HG03442 (cell line): ENCODE measurements around the gene FAAP20.

Source experiments
- ATAC-seq: cut with Tn5 transposase; IDR thresholded peaks from one replicate; pipeline ENCODE4 v1.9.1; 2021; ENCODE audit warnings: mild to moderate bottlenecking, moderate library complexity; ENCODE audit not compliant: unreplicated experiment

The FAAP20 gene

GRCh38 chr1:2230781-2231531, 36.4 kb upstream of the FAAP20 start:
- no peak for ATAC-seq

GRCh38 chr1:2229911-2230731, 35.5 kb upstream of the FAAP20 start:
- no peak for ATAC-seq

GRCh38 chr1:2229037-2229864, 34.7 kb upstream of the FAAP20 start:
- no peak for ATAC-seq

- no peak for ATAC-seq
Measured at GRCh38 chr1:2228694-2229036, 34.1 kb upstream of the FAAP20 start.

- no peak for ATAC-seq
Measured at GRCh38 chr1:2228157-2228594, 33.6 kb upstream of the FAAP20 start, which contains the start of gene SKI. Gene SKI, plus strand, starts transcription at chr1:2228319. Its CDS starts 448 bp downstream, at chr1:2228767.

GRCh38 chr1:2227346-2228156, 33.0 kb upstream of the FAAP20 start:
- peak; percentile 88 for ATAC-seq

- ATAC-seq: peak; percentile 0
Measured at GRCh38 chr1:2226525-2227345, 32.2 kb upstream of the FAAP20 start.

- ATAC-seq: no peak
Measured at GRCh38 chr1:2224631-2225428, 30.3 kb upstream of the FAAP20 start.

GRCh38 chr1:2224170-2224584, 29.6 kb upstream of the FAAP20 start:
- no peak for ATAC-seq

- no peak for ATAC-seq
Measured at GRCh38 chr1:2221271-2221670, 26.7 kb upstream of the FAAP20 start.

GRCh38 chr1:2216767-2217058, 22.1 kb upstream of the FAAP20 start:
- no peak for ATAC-seq

GRCh38 chr1:2215909-2216766, 21.6 kb upstream of the FAAP20 start:
- ATAC-seq: no peak

- no peak for ATAC-seq
Measured at GRCh38 chr1:2215329-2215728, 20.8 kb upstream of the FAAP20 start.

- ATAC-seq: no peak
Measured at GRCh38 chr1:2214541-2215241, 20.1 kb upstream of the FAAP20 start.

GRCh38 chr1:2213576-2214505, 19.3 kb upstream of the FAAP20 start:
- no peak for ATAC-seq
